NK-92 treated with Interleukin-12 subunit alpha and Interleukin-12 subunit beta, amount 100 ng/mL, for 24 hours (cell line): ENCODE data around the gene FRMD4A.
"Not testable (repeated sequence)": the region's sequence is repeated elsewhere in the genome, so short reads cannot be mapped to it uniquely, and the experiment has no call there.

ENCODE experiments used
- DNase-seq: peaks from one replicate; lab custom pipeline; 2025; lab: John Stamatoyannopoulos, UW

FRMD4A gene

DNA sequence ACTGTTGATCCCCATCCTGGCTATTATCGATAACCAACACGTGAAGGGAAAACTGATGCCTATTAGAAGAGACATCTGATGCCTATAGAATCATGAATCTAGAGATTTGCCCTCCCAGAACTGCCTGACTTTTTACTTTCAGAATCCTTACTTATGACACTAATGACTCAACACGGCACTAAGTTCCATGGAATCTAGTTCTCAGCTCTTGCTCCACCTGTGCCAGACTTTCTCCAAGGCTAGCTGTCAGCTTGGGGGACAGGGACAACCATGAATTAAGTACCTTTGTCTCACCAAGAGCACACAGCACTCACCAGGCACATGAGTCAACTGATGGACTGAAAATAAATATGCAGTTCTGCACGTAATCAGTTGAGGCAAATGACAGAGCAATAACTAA is 184.2 kb downstream of the FRMD4A start:
- no peak for DNase-seq

- no peak for DNase-seq
Observed at GRCh38 chr10:14146025-14146424, 184.7 kb downstream of the FRMD4A start.

DNA sequence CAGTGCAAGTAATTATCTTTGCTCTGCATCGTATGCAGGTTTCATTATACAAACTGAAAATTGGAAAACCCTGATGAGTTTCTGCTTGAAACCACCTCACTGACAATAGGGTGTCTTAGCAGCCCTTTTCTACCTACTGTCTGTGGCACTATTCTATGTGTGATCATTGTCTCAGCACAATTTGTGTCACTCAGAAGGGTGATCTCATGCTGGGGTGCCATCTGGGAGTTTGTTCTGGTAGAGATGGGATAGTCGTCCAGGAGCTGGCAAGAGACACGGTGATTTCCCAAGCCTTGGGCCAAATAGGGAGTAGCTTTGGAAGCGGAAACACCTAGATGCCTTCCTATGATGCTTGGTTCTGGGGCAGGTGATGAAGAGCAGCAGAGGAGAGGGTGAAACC is 186.3 kb downstream of the FRMD4A start:
- no peak for DNase-seq

- DNase-seq: no peak
Observed at GRCh38 chr10:14142606-14143250, 188.0 kb downstream of the FRMD4A start.

GRCh38 chr10:14141283-14141682 is 189.4 kb downstream of the FRMD4A start:
- DNase-seq: no peak

GRCh38 chr10:14137391-14137790 is 193.3 kb downstream of the FRMD4A start:
- no peak for DNase-seq

- DNase-seq: not testable (repeated sequence)
Observed at GRCh38 chr10:14135196-14135595, 195.5 kb downstream of the FRMD4A start.

- DNase-seq: no peak
Observed at GRCh38 chr10:14134275-14134674, 196.4 kb downstream of the FRMD4A start.

DNA sequence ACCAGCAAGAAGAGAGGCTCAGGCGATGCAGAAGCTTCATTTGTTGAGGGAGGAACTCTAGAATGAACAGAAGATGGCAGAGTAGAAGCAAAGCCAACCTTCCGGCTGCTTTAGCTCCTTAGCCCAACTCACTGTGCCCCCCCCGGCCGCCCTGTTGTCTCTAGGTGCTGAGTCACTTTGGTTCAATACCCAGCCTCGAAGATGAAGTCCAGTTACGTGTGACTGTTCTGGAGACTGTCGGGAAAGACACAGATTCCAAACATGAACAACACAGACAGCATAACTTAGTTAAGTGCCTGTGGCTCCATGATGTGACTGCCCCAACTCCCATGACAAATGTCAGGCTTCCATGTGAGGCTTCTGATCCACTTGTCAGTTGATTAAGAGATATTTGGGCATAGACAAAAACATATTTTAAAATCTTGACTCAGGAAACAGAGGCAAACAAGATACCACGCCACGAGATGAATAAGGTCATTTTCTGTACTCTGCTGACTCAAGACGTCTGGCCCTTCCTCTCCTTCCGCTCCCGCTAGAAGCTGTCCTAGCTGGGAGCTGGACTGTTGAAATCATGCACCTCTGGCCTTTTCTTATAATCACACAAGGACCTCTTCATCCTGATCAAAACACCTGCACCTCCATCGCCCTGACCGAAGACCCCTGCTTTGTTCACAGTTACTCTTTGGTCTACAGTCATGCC is 199.3 kb downstream of the FRMD4A start:
- no peak for DNase-seq

- DNase-seq: no peak
Observed at GRCh38 chr10:14129770-14130169, 201.0 kb downstream of the FRMD4A start.

GRCh38 chr10:14128519-14128918 is 202.2 kb downstream of the FRMD4A start:
- DNase-seq: no peak

DNA sequence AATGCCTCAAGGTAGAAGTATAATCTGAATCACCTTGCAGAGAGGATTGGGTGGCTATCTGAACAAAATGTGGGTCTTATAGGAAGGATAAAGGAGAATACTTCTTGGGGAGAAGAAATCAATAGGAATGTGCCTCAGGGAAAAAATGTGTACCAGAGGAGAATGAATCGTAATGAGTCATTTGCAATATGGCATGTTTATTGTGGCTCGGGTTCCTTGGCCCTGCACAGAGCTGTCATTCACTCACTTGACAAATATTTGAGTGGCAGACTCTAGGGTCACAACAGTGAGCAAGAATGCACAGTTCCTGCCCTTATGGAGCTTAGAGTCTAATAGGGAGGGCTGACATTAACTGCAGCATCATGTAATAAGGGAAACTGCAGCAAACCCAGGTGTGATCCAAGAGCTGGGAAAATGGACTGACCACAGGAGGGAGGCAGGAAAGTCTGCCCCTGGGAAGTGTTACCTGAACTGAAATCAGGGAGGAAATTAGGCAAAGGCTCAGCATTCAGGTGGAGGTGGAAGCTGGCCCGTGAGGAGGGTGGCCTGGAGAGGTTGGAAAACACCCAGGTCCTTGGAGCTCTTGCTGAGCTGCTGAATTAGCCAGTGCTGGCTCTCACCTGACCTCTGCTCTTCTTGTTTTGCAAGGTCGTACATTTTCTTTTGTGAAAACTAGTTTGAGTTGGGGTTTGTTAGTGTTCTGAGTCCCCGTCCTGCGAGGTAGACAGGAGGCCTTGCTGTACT is 203.9 kb downstream of the FRMD4A start:
- no peak for DNase-seq

- no peak for DNase-seq
Observed at GRCh38 chr10:14125564-14125963, 205.2 kb downstream of the FRMD4A start.

GRCh38 chr10:14124941-14125340 is 205.8 kb downstream of the FRMD4A start:
- no peak for DNase-seq

- no peak for DNase-seq
Observed at GRCh38 chr10:14123139-14123538, 207.6 kb downstream of the FRMD4A start.

DNA sequence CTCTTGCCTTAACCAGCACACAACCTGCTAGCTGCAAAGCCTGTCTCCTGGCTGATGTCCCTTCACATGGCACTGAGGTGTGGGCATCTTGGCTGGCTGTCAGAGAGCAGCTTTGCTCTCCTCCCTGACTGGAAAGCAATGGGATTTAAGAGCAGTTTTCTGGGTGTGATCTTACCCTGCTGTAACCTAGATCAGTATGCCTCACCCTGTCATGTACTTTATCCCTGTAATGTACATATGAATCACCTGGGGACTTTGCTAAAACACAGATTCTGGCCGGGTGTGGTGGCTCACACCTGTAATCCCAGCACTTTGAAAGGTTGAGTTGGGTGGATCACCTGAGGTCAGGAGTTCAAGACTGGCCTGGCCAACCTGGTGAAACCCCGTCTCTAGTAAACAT is 209.9 kb downstream of the FRMD4A start:
- no peak for DNase-seq

GRCh38 chr10:14118953-14119352 is 211.8 kb downstream of the FRMD4A start:
- DNase-seq: peak; percentile 19

GRCh38 chr10:14116837-14117236 is 213.9 kb downstream of the FRMD4A start:
- DNase-seq: no peak

DNA sequence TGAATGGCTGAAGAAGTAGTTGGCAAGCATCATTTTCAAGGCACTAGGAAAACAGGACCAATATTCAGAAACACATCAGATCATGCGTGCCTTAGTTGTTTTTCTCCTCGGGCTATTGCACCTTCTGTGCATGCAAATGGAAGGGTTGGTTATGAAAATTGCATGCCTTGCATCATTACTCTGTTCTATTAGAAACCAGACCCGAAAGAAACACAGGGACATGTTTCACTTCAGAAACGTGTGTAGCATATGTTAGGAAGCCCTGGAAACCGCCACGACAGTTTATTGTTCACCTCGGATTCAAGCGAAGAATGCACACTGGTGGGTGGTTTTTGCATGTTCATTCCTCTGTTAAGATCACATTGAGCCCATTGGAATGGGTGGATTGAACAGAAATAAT is 214.7 kb downstream of the FRMD4A start:
- DNase-seq: no peak

DNA sequence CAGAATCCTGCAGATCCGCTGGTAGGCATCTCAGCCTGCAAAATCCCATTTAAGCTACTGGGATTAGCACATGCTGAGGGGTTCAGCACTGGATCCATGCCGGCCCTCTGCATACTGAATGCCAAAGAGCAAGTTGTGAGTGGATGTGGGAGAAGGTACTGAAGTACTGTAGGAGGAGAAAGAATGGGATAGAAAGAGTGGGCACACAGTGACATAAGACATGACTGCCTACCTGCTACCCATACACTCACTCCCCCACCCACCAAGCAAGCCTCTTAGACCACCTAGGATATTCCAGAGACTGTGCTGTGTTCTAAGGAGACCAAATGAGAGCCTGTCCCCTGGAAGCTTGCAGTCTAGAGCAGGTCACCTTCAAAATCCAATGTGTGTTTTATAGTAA is 215.9 kb downstream of the FRMD4A start:
- DNase-seq: no peak

DNA sequence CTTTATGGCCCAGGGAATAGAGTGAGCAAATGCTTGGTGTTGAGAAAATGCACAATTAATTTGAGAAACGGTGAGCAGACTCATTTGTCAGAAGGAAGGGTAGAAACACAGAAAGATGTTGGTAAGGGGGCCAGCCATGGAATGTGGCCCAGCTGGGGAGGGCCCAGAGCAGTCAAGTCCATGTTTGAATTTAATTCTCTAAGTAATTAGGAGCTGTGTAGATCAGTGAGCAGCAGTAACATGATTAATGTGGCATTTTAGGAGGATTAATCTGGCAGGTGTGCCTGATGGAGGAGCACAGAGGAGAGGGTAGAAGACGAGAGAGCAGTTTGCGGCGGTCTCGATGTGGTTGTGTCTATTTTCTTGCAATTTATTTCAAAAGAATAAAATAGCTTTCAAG is 218.7 kb downstream of the FRMD4A start:
- no peak for DNase-seq

DNA sequence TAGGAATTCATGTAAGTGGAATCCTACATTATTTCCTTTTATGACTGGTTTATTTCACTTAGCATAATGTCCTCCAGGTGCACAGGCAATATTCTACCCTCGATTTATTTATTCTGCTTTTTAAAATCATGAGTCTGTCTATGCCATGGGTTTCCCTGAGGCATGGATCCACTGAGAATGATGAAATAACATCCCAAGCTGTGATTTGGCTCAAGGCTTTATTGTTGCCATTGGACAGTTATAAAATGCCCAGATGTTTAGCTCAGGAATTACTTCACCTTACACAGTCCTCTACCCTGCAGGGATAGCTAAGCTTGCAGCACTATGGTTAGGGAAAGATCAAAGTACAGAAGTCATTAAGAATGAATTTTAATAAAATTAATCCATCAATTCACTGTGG is 219.5 kb downstream of the FRMD4A start:
- DNase-seq: no peak

DNA sequence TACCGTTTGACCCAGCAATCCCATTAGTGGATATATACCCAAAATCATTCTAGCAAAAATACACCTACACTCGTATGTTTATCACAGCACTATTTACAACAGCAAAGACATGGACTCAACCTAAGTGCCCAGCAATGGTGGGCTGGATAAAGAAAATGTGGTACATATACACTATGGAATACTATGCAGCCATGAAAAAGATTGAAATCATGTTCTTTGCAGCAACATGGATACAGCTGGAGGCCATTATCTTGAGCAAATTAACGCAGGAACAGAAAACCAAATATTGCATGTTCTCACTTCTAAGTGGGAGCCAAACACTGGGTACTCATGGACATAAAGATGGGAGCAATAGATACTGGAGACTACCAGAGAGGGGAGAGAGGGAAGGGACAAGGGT is 223.9 kb downstream of the FRMD4A start:
- no peak for DNase-seq
